SK-N-MC (cell line): ENCODE measurements around the gene APPBP2.
"Not testable (repeated sequence)": the region's sequence is repeated elsewhere in the genome, so short reads cannot be mapped to it uniquely, and the experiment has no call there.

Experiments
- DNase-seq: peaks from one replicate; pipeline ENCODE4 v3.0.0-alpha.2; 2011; ENCODE audit warnings: low read depth, low spot score
- H3K27ac ChIP-seq: fragments of 200-600 bp; sonication (generic); 2 replicates; pipeline ENCODE4 v1.5.1; 2016; ENCODE audit warnings: mixed run types
- H3K36me3 ChIP-seq: fragments of 200-600 bp; sonication (generic); 2 replicates; pipeline ENCODE4 v1.6.1; 2017; ENCODE audit warnings: antibody characterized with exemption, low read length, mixed read lengths; ENCODE audit not compliant: insufficient read depth
- H3K4me3 ChIP-seq: fragments of 200-600 bp; sonication (generic); 2 replicates; pipeline ENCODE4 v1.5.1; 2016
- H3K9ac ChIP-seq: fragments of 200-600 bp; sonication (generic); 2 replicates; pipeline ENCODE4 v1.8.0; 2017; ENCODE audit warnings: mixed run types, mixed read lengths; ENCODE audit not compliant: insufficient read length
- H3K9me3 ChIP-seq: fragments of 200-600 bp; sonication (generic); 2 replicates; pipeline ENCODE4 v1.6.1; 2017; ENCODE audit warnings: low read depth, mild to moderate bottlenecking, antibody characterized with exemption, low read length, moderate library complexity, mixed read lengths
- EZH2 ChIP-seq: fragments of 200-600 bp; sonication (generic); IDR thresholded peaks from one replicate; pipeline ENCODE4 v1.6.1; 2017; ENCODE audit warnings: antibody characterized with exemption
- FOXP2 ChIP-seq: optimal IDR thresholded peaks from 2 replicates; pipeline ENCODE3; 2011; ENCODE audit warnings: mild to moderate bottlenecking, moderate library complexity; ENCODE audit not compliant: insufficient read depth; ENCODE audit errors: extremely low read length, control extremely low read depth
- POLR2AphosphoS5 ChIP-seq: IDR thresholded peaks from 2 replicates; pipeline ENCODE4 v1.6.1; 2012; ENCODE audit warnings: mild to moderate bottlenecking, low read depth, low read length, borderline replicate concordance

The APPBP2 gene

DNA sequence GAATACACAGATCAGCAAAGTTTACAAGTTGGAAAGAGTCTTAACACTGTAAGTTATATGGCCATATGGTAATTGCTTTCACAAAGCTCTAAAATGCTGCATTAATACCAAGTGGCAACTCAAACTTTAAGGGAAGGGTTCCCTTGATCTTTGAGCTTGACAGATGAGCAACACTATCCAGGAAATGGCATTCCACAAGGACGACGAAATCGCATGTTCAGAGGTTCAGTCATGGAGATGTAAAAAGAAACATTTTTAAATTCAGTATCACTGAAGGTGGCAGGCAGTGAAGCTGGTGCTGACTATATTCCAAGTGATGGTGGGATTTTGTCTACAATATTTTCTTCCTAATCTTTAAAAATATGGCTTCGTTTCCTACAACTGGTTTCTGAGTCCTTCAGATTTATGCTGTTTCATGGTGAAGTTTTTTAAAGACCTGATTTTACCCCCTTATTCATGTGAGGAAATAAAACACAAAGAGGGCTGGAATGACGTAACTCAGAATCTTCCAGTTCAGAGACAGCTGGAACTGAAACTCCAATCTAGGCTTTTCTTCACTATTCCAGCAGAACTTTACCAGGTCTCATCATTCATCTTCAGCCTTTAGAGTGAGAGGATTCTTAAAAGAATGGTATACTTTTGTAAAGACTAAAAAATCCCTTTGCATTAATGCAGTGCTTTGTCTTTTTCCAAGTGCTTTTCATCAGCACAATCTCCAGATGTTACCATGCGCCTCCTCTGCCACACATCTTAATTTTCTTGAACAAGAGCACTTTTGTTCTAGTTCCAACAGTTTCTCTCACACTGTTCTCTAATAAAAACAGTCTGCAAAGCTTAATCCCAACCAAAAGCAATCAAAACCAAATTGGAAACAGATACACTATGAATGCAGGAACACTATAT lies 83.5 kb downstream of the APPBP2 start:
- H3K4me3 ChIP-seq = peak overlapping the region; percentile 32
- H3K9ac ChIP-seq = peak overlapping the region; percentile 55
- TF ChIP-seq FOXP2 = no peak
- no peak for TF ChIP-seq POLR2AphosphoS5
- TF ChIP-seq EZH2 = no peak
- DNase-seq = no peak
- H3K36me3 ChIP-seq = peaks cover 10% of the 10 kb centered on the region
- H3K9me3 ChIP-seq = no peaks in the 10 kb centered on the region
- peak overlapping the region; percentile 94 for H3K27ac ChIP-seq

DNA sequence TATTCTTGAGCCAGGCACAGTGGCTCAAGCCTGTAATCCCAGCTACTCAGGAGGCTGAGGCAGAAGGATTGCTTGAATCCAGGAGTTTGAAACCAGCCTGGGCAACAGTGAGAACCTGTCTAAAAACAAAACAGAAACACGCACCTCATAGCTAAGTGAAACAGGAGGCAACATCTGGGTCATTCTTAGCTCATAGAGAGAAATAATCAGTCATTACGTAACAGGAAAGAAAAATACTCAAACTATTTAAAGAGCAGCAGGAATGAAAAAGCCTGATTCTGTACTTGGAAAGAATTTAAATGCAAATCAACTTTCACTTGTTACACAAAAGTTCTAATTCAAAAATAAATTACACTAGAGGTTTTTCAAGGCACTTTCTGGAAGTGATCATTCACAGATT lies 86.5 kb downstream of the APPBP2 start:
- peak overlapping the region; percentile 70 for H3K27ac ChIP-seq
- H3K36me3 ChIP-seq = no peaks in the 10 kb centered on the region
- 0 out of 2 replicates have a peak overlapping the region, but pooled peaks have one; percentile 9 for H3K4me3 ChIP-seq
- TF ChIP-seq EZH2 (no peak), POLR2AphosphoS5 (no peak), FOXP2 (no peak)
- no peaks in the 10 kb centered on the region for H3K9me3 ChIP-seq
- H3K9ac ChIP-seq = no peak overlapping the region
- DNase-seq = no peak

DNA sequence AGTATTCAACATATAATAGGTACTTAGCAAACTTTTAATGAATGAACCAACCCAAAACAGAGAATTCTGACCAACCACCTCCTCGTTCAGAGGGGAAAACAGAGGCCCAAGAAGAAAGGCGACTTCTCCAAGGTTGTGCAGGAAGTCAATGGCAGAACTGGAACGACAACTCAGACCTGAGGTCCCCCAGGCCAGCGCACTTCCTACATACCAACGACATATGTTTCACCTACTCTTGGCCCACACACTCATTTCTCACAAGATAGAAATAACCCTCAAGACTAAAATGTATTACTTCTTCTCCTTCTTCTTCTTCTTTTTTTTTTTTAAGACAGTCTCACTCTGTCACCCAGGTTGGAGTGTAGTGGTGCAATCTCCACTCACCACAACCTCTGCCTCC lies 89.4 kb downstream of the APPBP2 start:
- TF ChIP-seq POLR2AphosphoS5 (no peak), EZH2 (no peak), FOXP2 (no peak)
- Histone ChIP-seq H3K9ac (no peak overlapping the region), H3K36me3 (no peaks in the 10 kb centered on the region), H3K27ac (no peak overlapping the region), H3K9me3 (no peaks in the 10 kb centered on the region), H3K4me3 (no peak overlapping the region)
- DNase-seq = no peak

DNA sequence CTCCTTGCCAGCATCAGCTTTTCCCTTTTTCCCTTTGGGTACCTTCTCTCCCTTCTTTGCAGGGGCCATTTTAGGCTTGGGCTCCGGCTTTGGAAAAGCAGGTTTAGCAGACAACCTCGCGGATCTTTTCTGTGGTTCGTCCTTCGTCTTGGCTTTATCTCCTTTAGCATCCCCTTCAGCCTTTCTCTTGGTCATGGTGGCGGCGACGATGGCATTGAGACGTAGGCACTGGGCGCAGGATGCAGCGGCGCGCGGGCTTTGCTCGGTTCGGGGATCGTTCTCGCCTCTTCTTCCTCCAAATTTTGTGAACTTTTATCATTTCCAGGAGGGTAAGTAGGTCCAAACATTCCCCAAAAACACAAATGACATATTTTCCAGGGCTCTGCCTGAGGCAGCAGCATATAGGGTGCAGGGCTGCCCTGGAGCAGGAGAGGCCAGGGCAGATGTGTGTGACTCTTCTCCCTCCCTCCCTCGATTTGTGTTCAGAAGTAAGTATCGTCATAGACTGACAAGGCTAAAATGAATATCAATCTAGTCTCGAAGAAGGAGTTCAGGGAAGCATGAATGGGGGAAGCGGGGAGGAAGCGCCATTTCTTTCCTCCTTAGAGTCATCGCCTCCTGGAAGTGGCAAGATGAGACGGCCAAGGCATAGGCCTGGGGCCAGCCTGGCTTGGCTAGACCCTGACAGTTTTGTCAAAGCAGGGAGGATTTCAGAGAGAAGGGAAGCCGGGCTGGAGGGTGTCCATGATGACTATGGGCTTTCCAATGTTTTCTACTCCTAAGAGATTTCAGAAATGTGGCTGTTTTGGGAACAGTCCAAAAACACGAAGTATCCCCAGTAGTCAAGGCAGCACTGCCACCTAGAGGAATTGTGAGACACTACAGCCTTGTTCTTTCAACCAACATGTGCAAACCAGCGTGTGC lies 90.5 kb downstream of the APPBP2 start:
- Histone ChIP-seq H3K4me3 (no peak overlapping the region), H3K36me3 (no peaks in the 10 kb centered on the region), H3K27ac (no peak overlapping the region), H3K9me3 (no peaks in the 10 kb centered on the region), H3K9ac (peak overlapping the region; percentile 57)
- TF ChIP-seq FOXP2 (no peak), EZH2 (no peak), POLR2AphosphoS5 (no peak)
- peak; percentile 59 for DNase-seq

DNA sequence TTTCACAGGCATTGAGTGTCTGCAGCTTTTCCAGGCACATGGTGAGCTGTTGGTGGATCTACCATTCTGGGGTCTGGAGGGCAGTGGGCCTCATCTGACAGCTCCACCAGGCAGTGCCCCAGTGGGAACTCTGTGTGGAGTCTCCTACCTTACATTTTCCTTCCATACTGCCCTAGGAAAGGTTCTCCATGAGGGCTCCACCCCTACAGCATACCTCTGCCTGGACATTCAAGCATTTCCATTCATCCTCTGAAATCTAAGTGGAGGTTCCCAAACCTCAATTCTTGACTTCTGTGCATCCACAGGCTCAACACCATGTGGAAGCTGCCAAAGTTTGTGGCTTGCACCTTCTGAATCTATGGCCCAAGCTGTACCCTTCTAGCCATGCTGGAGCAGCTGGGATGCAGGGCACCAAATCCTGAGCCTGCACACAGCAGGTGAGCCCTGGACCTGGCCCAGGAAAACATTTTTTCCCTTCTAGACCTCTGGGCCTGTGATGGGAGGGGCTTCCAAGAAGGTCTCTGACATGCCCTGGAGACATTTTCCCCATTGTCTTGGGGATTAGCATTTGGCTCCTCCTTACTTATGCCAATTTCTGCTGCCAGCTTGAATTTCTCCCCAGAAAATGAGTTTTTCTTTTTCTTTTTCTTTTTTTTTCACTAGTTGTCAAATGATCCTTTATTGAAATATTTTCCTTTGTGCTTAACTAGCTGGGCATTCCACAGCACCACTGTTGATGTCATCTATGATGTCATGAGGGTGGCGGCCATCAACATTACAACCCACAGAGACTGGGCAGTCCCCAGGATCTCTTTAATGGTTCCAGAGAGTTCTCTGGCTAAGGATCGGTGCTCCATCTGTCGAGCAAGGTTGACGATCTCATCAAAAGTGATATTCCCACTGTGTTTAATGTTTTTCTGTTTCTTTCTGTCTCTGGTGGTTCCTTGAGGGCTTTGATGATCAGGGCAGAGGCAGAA lies 92.7 kb downstream of the APPBP2 start:
- not testable (repeated sequence) for DNase-seq, H3K9me3 ChIP-seq, H3K36me3 ChIP-seq, H3K27ac ChIP-seq, H3K9ac ChIP-seq, H3K4me3 ChIP-seq

DNA sequence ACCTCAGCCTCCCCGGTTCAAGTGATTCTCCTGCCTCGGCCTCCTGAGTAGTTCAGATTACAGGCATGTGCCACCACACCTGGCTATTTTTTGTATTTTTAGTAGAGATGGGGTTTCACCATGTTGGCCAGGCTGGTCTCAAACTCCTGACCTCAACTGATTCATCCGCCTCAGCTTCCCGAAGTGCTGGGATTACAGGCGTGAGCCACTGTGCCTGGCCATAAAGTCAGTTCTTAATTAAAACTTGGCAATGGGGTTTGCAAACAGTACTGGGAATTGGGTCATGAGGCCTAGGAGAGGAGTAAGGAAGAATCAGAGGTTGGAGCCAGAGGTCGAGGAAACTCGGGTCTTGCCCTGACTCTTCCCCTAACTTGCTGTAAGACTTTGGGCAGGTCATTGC lies 95.5 kb downstream of the APPBP2 start:
- H3K36me3 ChIP-seq = not testable (repeated sequence)

DNA sequence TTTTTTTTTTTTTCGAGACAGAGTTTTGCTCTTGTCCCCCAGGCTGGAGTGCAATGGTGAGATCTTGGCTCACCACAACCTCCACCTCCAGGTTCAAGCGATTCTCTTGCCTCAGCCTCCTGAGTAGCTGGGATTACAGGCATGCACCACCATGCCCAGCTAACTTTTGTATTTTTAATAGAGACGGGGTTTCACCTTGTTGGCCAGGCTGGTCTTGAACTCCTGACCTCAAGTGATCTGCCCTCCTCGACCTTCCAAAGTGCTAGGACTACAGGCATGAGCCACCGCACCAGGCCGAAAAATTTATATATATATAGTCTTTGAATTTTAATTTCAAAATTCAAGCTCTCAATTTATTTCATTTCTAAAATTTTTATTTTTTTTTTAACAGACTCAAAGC lies 97.6 kb downstream of the APPBP2 start:
- not testable (repeated sequence) for H3K36me3 ChIP-seq, H3K27ac ChIP-seq, H3K9me3 ChIP-seq, DNase-seq, H3K9ac ChIP-seq, H3K4me3 ChIP-seq

More for the DNA sequence above, 95.5 kb downstream of the APPBP2 start:
- H3K4me3 ChIP-seq, H3K9ac ChIP-seq, H3K9me3 ChIP-seq, H3K27ac ChIP-seq, DNase-seq: not testable (repeated sequence)

DNA sequence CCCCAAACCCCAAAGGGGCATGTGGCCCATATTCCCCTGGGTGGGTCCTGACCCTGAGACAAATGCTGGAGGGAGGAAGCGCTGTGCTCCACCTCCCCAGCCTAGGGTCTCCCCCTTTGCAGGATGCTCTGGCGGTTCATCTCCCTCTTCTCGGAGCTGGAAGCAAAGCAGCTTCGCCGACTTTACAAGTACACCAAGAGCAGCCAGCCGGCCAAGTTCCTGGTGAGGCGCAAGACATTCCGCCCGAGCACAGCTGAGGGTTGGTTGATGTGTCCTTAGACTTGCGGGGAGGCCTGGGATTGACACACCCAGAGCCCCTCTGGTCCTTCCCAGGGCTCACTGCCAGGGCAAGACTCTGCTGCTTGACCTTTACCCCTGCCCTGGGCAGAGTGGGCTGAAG lies 99.4 kb downstream of the APPBP2 start:
- TF ChIP-seq FOXP2 (no peak), EZH2 (no peak), POLR2AphosphoS5 (no peak)
- DNase-seq = no peak
- Histone ChIP-seq H3K4me3 (no peak overlapping the region), H3K9ac (no peak overlapping the region), H3K36me3 (no peaks in the 10 kb centered on the region), H3K27ac (no peak overlapping the region), H3K9me3 (no peaks in the 10 kb centered on the region)
